Skeletal muscle tissue (tissue), 4 donors: ENCODE data around the gene NACA2. TPM values are rescaled to one million over a fixed set of nuclear protein-coding genes. Genes with fewer than 3 reads are reported as not detected.
"Not testable (repeated sequence)": the region's sequence is repeated elsewhere in the genome, so short reads cannot be mapped to it uniquely, and the experiment has no call there.

Experiments used
- H3K27ac ChIP-seq: one replicate; pipeline ENCODE4 v1.7.0; 2013; ENCODE audit warnings: mild to moderate bottlenecking, low read depth, low read length, inconsistent platforms
- H3K27me3 ChIP-seq, 3 donors: one replicate each; pipeline ENCODE4 v1.7.0; 2013; ENCODE audit warnings: low read length in 3 of 3; ENCODE audit not compliant: control insufficient read depth in 3 of 3, insufficient read depth in 3 of 3
- H3K36me3 ChIP-seq, 3 donors: one replicate each; pipeline ENCODE4 v1.7.0; 2013; ENCODE audit warnings: low read length in 3 of 3; ENCODE audit not compliant: control insufficient read depth in 3 of 3, insufficient read depth in 3 of 3
- H3K4me1 ChIP-seq, 3 donors: one replicate each; pipeline ENCODE4 v1.7.0; 2013; ENCODE audit warnings: low read length in 3 of 3, mild to moderate bottlenecking in 3 of 3; ENCODE audit not compliant: control insufficient read depth in 3 of 3, insufficient read depth in 3 of 3
- H3K4me3 ChIP-seq, 3 donors: one replicate each; pipeline ENCODE4 v1.7.0; 2013; ENCODE audit warnings: low read length in 3 of 3
- H3K9ac ChIP-seq, 3 donors: one replicate each; pipeline ENCODE4 v1.7.0; 2013; ENCODE audit warnings: low read length in 3 of 3, mild to moderate bottlenecking in 3 of 3, moderate library complexity in 2 of 3, low read depth in 1 of 3
- H3K9me3 ChIP-seq, 3 donors: one replicate each; pipeline ENCODE4 v1.7.0; 2013; ENCODE audit warnings: low read length in 3 of 3; ENCODE audit not compliant: control insufficient read depth in 3 of 3
- total RNA-seq: library from RNA; depleted of rRNA; stranded (reverse); fragments of >200 nt; gene quantifications from one replicate; pipeline ENCODE4 v1.2.3, GENCODE V29; 2014
- donor health status: Osteomylitis.

Gene NACA2
- total RNA-seq, 1 donor from 2014 or later: not detected

DNA sequence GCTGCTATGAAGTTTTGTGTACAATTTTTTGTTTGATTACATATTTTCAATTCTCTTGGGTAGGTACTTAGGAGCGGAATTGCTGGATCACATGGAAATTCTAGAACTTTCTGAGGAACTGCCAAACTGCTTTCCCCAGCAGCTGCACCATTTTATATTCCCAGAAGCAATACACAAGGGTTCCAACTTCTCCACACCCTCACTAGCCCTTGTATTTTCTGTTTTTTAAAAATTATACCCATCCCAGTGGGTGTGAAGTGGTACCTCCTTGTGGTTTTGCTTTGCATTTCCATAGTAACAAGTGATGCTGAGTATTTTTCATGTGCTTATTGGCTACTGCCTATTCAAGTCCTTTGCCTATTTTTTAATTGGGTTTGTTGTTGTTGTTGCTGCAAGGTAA is 20.9 kb downstream of the NACA2 start:
- no peak overlapping the region for H3K9ac ChIP-seq
- H3K9me3 ChIP-seq: no peaks in the 10 kb centered on the region
- no peaks in the 10 kb centered on the region for H3K36me3 ChIP-seq
- no peak overlapping the region for H3K4me3 ChIP-seq
- H3K4me1 ChIP-seq: no peaks in the 10 kb centered on the region
- no peaks in the 10 kb centered on the region for H3K27me3 ChIP-seq
- no peak overlapping the region for H3K27ac ChIP-seq

DNA sequence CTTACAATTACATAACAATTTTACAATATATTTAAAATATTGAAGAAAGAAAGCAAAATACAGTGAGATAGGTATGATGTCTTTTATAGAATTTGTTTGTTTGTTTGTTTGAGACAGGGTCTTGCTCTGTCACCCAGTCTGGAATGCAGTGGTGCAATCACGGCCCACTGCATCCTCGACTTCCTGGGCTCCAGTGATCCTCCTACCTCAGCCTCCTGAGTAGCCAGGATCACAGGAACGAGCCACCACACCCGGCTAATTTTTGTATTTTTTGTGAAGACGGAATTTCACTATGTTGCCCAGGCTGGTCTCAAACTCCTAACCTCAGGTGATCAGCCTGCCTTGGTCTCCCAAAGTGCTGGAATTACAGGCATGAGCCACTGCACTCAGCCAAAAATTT is 21.5 kb downstream of the NACA2 start:
- H3K4me3 ChIP-seq, H3K27me3 ChIP-seq, H3K9ac ChIP-seq, H3K36me3 ChIP-seq, H3K27ac ChIP-seq, H3K4me1 ChIP-seq, H3K9me3 ChIP-seq: not testable (repeated sequence)

DNA sequence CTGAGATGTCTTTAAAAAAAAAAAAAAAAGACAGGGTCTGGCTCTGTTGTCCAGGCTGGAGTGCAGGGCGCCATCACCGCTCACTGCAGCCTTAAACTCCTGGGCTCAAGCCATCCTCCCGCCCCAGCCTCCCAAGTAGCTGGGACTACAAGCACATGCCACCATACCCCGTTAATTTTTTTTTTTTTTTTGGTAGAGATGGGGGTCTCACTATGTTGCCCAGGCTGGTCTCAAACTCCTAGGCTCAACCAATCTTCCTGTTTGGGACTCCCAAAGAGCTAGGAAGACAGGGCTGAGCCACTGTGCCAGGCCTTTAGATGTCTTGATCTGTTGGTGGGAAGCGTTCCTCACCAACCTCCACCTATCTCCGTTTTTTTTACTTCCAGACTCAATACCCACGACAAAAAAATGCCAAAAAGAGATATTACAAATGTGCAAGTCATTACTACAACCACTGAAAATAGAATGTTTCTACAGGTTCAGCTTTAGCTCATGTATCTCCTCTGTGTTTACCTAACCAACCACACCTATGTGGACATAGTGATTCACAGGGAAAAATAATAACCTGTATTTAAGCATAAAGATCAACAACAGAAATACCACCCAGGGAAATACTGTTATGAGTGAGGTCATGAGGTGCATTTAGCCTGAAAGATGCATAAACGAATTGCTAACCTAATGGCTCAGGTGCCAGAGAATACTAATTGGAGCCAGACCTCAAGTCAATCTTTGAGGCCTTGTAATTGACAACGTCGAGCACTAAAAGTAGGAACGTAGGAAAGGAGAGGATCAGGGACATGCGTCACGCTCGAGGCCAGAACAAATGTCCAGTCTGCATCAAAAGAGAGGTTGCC is 22.6 kb downstream of the NACA2 start:
- no peaks in the 10 kb centered on the region for H3K9me3 ChIP-seq
- H3K4me3 ChIP-seq: no peak overlapping the region
- H3K27ac ChIP-seq: no peak overlapping the region
- H3K27me3 ChIP-seq: no peaks in the 10 kb centered on the region
- H3K36me3 ChIP-seq: no peaks in the 10 kb centered on the region
- no peaks in the 10 kb centered on the region for H3K4me1 ChIP-seq
- no peak overlapping the region for H3K9ac ChIP-seq

DNA sequence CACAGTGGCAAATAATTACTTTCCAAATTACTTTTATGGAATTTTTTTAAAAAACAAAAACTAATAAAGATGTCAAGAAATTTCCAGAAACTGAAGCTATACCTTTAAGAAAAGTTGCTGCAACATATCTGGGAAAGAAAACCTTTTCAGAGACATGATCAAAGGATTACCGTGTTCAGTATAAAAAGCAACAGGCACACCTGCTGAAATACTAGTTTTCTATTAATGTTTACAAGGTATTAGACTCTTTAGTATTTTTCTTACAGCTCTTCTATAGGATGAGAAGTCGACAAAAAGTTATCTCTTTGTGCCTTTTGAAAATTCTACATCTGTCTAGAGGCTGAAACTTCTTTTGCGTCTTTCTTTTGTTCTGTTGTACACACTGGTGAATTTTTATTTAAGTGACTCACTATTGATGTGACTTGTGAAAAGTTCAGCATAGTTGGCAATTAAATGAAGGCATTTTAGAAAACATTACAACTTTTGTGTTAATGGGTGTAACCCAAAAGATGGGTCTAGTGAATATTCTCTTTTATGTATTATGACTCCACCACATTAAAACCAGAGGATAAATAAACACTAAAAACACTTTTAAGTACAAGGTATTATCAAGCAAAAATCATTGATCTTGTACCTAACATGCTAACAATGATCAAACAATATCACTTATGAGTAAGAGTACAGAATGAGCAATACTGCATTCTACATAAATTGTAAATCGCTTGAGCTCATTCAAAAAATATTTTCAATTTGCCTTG is 23.8 kb downstream of the NACA2 start:
- Histone ChIP-seq H3K9ac (no peak overlapping the region), H3K27ac (no peak overlapping the region), H3K9me3 (no peaks in the 10 kb centered on the region), H3K36me3 (no peaks in the 10 kb centered on the region), H3K4me1 (no peaks in the 10 kb centered on the region), H3K4me3 (no peak overlapping the region), H3K27me3 (peaks cover 0 to 4% (median under 1%) of the 10 kb centered on the region in 3 donors)

GRCh38 chr17:61566448-61566847 is 24.6 kb downstream of the NACA2 start:
- H3K4me3 ChIP-seq, H3K27ac ChIP-seq, H3K4me1 ChIP-seq, H3K27me3 ChIP-seq, H3K9me3 ChIP-seq, H3K9ac ChIP-seq, H3K36me3 ChIP-seq: not testable (repeated sequence)

DNA sequence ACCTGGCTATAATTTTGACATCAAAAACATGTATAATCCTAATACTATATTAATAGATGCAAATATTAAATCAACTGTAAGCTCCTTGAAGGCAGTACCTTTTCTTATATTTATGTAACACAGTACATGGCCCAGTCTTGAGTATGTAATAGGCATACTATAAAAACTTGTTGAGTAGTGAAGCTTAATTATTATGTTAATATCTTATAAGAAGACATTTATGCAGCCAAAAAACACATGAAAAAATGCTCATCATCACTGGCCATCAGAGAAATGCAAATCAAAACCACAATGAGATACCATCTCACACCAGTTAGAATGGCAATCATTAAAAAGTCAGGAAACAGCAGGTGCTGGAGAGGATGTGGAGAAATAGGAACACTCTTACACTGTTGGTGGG is 25.2 kb downstream of the NACA2 start:
- not testable (repeated sequence) for H3K27ac ChIP-seq, H3K4me3 ChIP-seq, H3K9me3 ChIP-seq, H3K36me3 ChIP-seq, H3K4me1 ChIP-seq, H3K9ac ChIP-seq, H3K27me3 ChIP-seq

- no peak overlapping the region for H3K9ac ChIP-seq
- H3K27me3 ChIP-seq: peaks cover 0 to 4% (median 2%) of the 10 kb centered on the region in 3 donors
- H3K4me3 ChIP-seq: no peak overlapping the region
- no peaks in the 10 kb centered on the region for H3K9me3 ChIP-seq
- H3K36me3 ChIP-seq: no peaks in the 10 kb centered on the region
- no peak overlapping the region for H3K27ac ChIP-seq
- no peaks in the 10 kb centered on the region for H3K4me1 ChIP-seq
Observed at GRCh38 chr17:61565213-61565612, 25.8 kb downstream of the NACA2 start.

DNA sequence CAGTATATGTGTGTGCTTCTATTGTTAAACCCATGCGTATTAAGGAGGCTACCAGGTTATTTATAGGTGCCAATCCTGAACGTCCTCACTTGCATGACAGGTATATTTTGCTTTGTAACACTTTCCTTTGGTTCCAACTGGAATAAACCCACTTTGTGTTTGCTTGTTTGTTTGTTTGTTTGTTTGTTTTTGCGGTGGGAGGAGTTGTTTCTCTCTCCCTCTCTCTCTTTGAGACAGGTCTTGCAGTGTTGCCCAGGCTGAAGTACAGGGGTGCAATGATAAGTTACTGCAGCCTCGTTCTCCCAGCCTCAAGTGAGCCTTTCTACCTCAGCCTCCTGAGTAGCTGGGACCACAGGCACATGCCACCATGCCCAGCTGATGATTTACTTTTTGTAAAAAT is 28.7 kb downstream of the NACA2 start:
- Histone ChIP-seq H3K9ac (no peak overlapping the region), H3K4me3 (no peak overlapping the region), H3K36me3 (no peaks in the 10 kb centered on the region), H3K4me1 (no peaks in the 10 kb centered on the region), H3K27me3 (peaks cover 2 to 12% (median 4%) of the 10 kb centered on the region in 3 donors), H3K9me3 (no peaks in the 10 kb centered on the region), H3K27ac (no peak overlapping the region)

DNA sequence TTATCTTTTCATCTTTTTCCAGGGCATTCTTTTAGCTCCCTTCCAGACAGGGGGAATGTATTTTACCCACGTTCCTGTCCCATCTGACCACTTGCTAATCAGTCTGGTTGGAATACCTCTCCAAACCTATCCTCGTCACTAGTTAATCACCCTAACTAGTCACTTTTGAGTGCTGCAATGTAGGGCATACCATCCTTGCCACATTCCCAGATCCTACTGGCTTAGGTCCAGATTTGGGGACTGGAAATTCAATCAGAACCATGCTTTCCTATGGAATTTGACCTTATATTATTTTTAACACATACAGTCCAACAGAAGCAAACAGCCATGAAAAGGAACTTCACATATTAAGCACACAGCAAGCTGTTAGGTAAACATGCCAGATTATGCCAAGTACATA is 29.7 kb downstream of the NACA2 start:
- no peak overlapping the region for H3K4me3 ChIP-seq
- no peaks in the 10 kb centered on the region for H3K36me3 ChIP-seq
- no peak overlapping the region for H3K27ac ChIP-seq
- H3K9me3 ChIP-seq: no peaks in the 10 kb centered on the region
- no peaks in the 10 kb centered on the region for H3K4me1 ChIP-seq
- H3K27me3 ChIP-seq: peaks cover 2 to 13% (median 4%) of the 10 kb centered on the region in 3 donors
- no peak overlapping the region for H3K9ac ChIP-seq

GRCh38 chr17:61560071-61560470 is 30.9 kb downstream of the NACA2 start:
- no peak overlapping the region for H3K9ac ChIP-seq

More at GRCh38 chr17:61560071-61560470, 30.9 kb downstream of the NACA2 start:
- Histone ChIP-seq H3K9me3 (no peaks in the 10 kb centered on the region), H3K27ac (no peak overlapping the region), H3K4me3 (no peak overlapping the region), H3K27me3 (peaks cover 2 to 15% (median 4%) of the 10 kb centered on the region in 3 donors), H3K4me1 (no peaks in the 10 kb centered on the region), H3K36me3 (no peaks in the 10 kb centered on the region)
